SK-N-SH (cell line): ENCODE results near the gene MBD6. TPM values are rescaled to one million over a fixed set of nuclear protein-coding genes. Genes with fewer than 3 reads are reported as not detected.

ENCODE experiments used
- CTCF ChIA-PET: fragments of 300-600, 350-600 bp; formaldehyde crosslinking; extraction: SDS; loops from one replicate; lab custom pipeline; 2021; lab: Yijun Ruan, JAX
- POLR2A ChIA-PET: fragments of 350-600 bp; sonication (Branson Sonifier 250); formaldehyde crosslinking; extraction: SDS; loops from one replicate; lab custom pipeline; 2020; ENCODE audit warnings: antibody characterized with exemption, inconsistent platforms; lab: Yijun Ruan, JAX
- DNase-seq: peaks from one replicate; pipeline ENCODE4 v3.0.0; 2012
- H2AFZ ChIP-seq: fragments of 200-600 bp; sonication (generic); 2 replicates; pipeline ENCODE4 v1.8.1; 2016; ENCODE audit warnings: antibody characterized with exemption, mild to moderate bottlenecking, low read depth
- H3F3A ChIP-seq: fragments of 200-600 bp; sonication (generic); replicated peaks from 2 replicates; pipeline ENCODE3; 2016; ENCODE audit warnings: antibody characterized with exemption, mild to moderate bottlenecking; ENCODE audit not compliant: insufficient read depth
- H3K27ac ChIP-seq, 2 experiments: fragments of 200-500 bp in 1 of 2; fragments of 200-600 bp in 1 of 2; sonication (Bioruptor generic) in 1 of 2; sonication (generic), shearing (Covaris generic) in 1 of 2; 2 replicates each; pipeline versions ENCODE4 v1.5.1 to v1.6.1; 2014 to 2016; ENCODE audit warnings: low read depth in 2 of 2, inconsistent platforms in 1 of 2, low read length in 1 of 2, mild to moderate bottlenecking in 1 of 2, mixed read lengths in 1 of 2
- H3K27me3 ChIP-seq: fragments of 200-600 bp; sonication (generic), shearing (Covaris generic); 2 replicates; pipeline ENCODE4 v1.6.1; 2016; ENCODE audit warnings: mixed run types; ENCODE audit not compliant: insufficient read depth
- H3K36me3 ChIP-seq, 2 experiments: fragments of 200-500 bp in 1 of 2; fragments of 200-600 bp in 1 of 2; sonication (Bioruptor generic) in 1 of 2; sonication (generic) in 1 of 2; replicated peaks in 1 of 2; 2 replicates each; pipeline versions ENCODE3 to v1.5.1; 2014 to 2016; ENCODE audit warnings: low read length in 1 of 2, mild to moderate bottlenecking in 1 of 2; ENCODE audit not compliant: insufficient read depth in 2 of 2, control insufficient read depth in 1 of 2
- H3K4me1 ChIP-seq, 2 experiments: fragments of 200-500 bp in 1 of 2; fragments of 200-600 bp in 1 of 2; sonication (Bioruptor generic) in 1 of 2; sonication (generic), shearing (Covaris generic) in 1 of 2; 2 replicates each; pipeline versions ENCODE4 v1.5.1 to v1.6.1; 2014 to 2016; ENCODE audit warnings: low read depth in 1 of 2, low read length in 1 of 2, mixed run types in 1 of 2; ENCODE audit not compliant: insufficient read depth in 2 of 2, control insufficient read depth in 1 of 2
- H3K4me2 ChIP-seq: fragments of 200-600 bp; sonication (generic), shearing (Covaris generic); 2 replicates; pipeline ENCODE4 v1.6.1; 2017; ENCODE audit warnings: mixed run types
- H3K4me3 ChIP-seq, 2 experiments: fragments of 200-500 bp in 1 of 2; fragments of 200-600 bp in 1 of 2; sonication (Bioruptor generic) in 1 of 2; sonication (generic), shearing (Covaris generic) in 1 of 2; 2 replicates each; pipeline versions ENCODE4 v1.5.1 to v1.8.1; 2014 to 2016; ENCODE audit warnings: low read depth in 2 of 2, inconsistent platforms in 1 of 2, low read length in 1 of 2, mild to moderate bottlenecking in 1 of 2, mixed read lengths in 1 of 2, moderate library complexity in 1 of 2
- H3K79me2 ChIP-seq: fragments of 200-600 bp; sonication (generic); 2 replicates; pipeline ENCODE4 v1.8.1; 2017; ENCODE audit warnings: mild to moderate bottlenecking; ENCODE audit not compliant: insufficient read depth
- H3K9ac ChIP-seq: fragments of 200-600 bp; sonication (generic); 2 replicates; pipeline ENCODE4 v1.6.1; 2017; ENCODE audit warnings: mixed run types
- H3K9me2 ChIP-seq: fragments of 200-600 bp; sonication (generic); 2 replicates; pipeline ENCODE4 v1.6.1; 2017; ENCODE audit warnings: mixed run types
- H3K9me3 ChIP-seq: fragments of 200-600 bp; sonication (generic); 2 replicates; pipeline ENCODE4 v1.6.1; 2017; ENCODE audit warnings: mixed run types, mild to moderate bottlenecking, moderate library complexity
- H4K20me1 ChIP-seq: fragments of 200-600 bp; sonication (generic); 2 replicates; pipeline ENCODE4 v1.6.1; 2017; ENCODE audit warnings: mild to moderate bottlenecking, mixed run types; ENCODE audit not compliant: insufficient read depth
- FOXJ3 ChIP-seq: sonication (generic); formaldehyde crosslinking; IDR thresholded peaks from 2 replicates; pipeline ENCODE4 v1.5.1; 2020; ENCODE audit warnings: mild to moderate bottlenecking, missing genetic modification reagents
- MXI1 ChIP-seq: IDR thresholded peaks from 2 replicates; pipeline ENCODE4 v1.6.1; 2012; ENCODE audit warnings: mild to moderate bottlenecking, low read depth, low read length, improper control_type of control experiment
- POLR2AphosphoS5 ChIP-seq: IDR thresholded peaks from 2 replicates; pipeline ENCODE4 v1.6.1; 2012; ENCODE audit warnings: low read depth, low read length
- TEAD4 ChIP-seq: IDR thresholded peaks from 2 replicates; pipeline ENCODE4 v1.4.0; 2012; ENCODE audit warnings: mild to moderate bottlenecking, borderline replicate concordance; ENCODE audit not compliant: insufficient read depth
- USF1 ChIP-seq: IDR thresholded peaks from 2 replicates; pipeline ENCODE4 v1.4.0; 2012; ENCODE audit warnings: low read depth, borderline replicate concordance
- YY1 ChIP-seq: IDR thresholded peaks from 2 replicates; pipeline ENCODE4 v1.4.0; 2012; ENCODE audit warnings: low read depth, mild to moderate bottlenecking
- WGBS: methylation state at CpG from one replicate; pipeline ENCODE4 v1.1.6; 2017; ENCODE audit warnings: low lambda C conversion rate; 5-methylcytosine and 5-hydroxymethylcytosine counted together
- polyA plus RNA-seq, 3 experiments: library from polyadenylated mRNA; depleted of rRNA; stranded (reverse); fragments of >200 nt; gene quantifications; 2 replicates each; pipeline ENCODE4 v1.2.3, GENCODE V29; 2012
- TF ChIP-seq, protein P1 (sequence below): IDR thresholded peaks from 2 replicates; pipeline ENCODE4 v1.4.0; 2012; ENCODE audit warnings: low read depth, borderline replicate concordance

The MBD6 gene
- polyA plus RNA-seq, 1 of the 3 experiments (the other 2 are of a cell fraction): 8.6 TPM

GRCh38 chr12:57487597-57488401 is 34.8 kb upstream of the MBD6 start, which contains the start of gene MARS1 (continued):
- TF ChIP-seq USF1: no peak
- TF ChIP-seq YY1: peak; percentile 76; the same call in 1 of the 2 replicates
- peak; percentile 83 for TF ChIP-seq POLR2AphosphoS5

DNA sequence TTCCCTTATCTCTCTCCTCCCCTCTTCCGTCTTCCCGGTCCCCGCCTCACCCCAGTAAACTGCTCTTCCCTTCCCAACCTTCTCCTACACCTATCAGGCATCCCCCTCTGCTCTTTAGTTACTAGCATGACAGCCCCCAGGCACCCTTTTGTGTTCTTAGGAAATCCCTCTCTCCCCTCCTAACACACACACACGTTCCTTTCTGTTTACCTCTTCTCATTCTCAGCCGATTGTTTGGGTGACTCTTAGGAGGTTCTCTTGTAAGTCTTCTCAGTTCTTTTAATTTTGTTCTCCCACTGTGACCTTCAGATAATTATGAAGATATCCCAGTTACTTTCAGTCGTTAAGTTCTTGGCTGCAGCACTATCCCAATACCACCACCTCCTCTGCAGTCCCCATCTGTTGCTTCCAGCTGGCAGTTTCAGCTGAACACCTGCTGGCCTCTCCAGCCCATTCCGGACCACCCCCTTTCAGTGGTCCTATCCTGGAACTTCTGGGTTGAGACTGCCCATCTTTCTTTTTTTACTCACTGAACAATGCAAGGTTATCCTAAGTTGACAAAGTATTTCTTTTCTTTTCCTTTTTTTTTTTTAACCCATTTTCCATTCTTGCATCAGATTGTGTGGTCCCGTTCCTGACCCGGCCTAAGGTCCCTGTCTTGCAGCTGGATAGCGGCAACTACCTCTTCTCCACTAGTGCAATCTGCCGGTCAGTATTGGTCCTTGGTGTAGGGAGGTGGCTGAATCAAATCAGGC is 34.0 kb upstream of the MBD6 start:
- CTCF ChIA-PET: interaction anchor here (1.6 to 6.1 kb wide), 3 partner anchors 14 to 30 kb away, joined by 5 to 28 read pairs (median 7); partner anchors contain the start of gene GLI1

More for the DNA sequence above, 34.0 kb upstream of the MBD6 start:
- Histone ChIP-seq H3K27me3 (no peaks in the 10 kb centered on the region), H4K20me1 (0 out of 2 replicates have a peak, but pooled peaks cover 4% of the 10 kb centered on the region), H3K9ac (peak overlapping the region; percentile 94), H3K4me2 (peak overlapping the region; percentile 90), H3K4me1 (peaks cover 6 to 9% of the 10 kb centered on the region in 2 experiments; a peak in 3 of 4 replicates), H3K9me2 (no peaks in the 10 kb centered on the region), H3K27ac (peak overlapping the region; percentile 73 to 74), H3K36me3 (peaks cover 33 to 45% of the 10 kb centered on the region in 2 experiments), H3K79me2 (peaks cover 40% of the 10 kb centered on the region), H3K4me3 (peak overlapping the region; percentile 77 to 100), H3K9me3 (no peaks in the 10 kb centered on the region), H2AFZ (peak overlapping the region; percentile 49; the same call in 1 of the 2 replicates), H3F3A (peaks cover 10% of the 10 kb centered on the region)
- 6% methylated on average over 11 of the region's 11 CpGs for WGBS
- POLR2A ChIA-PET: interaction anchor here (0.6 to 2.1 kb wide), 8 partner anchors 9 to 1529 kb away, joined by 3 to 7 read pairs (median 4); partner anchors contain the start of genes DDIT3 and LRP1
- DNase-seq: peak; percentile 58
- no peak for TF ChIP-seq MXI1
- TF ChIP-seq, protein P1, sequence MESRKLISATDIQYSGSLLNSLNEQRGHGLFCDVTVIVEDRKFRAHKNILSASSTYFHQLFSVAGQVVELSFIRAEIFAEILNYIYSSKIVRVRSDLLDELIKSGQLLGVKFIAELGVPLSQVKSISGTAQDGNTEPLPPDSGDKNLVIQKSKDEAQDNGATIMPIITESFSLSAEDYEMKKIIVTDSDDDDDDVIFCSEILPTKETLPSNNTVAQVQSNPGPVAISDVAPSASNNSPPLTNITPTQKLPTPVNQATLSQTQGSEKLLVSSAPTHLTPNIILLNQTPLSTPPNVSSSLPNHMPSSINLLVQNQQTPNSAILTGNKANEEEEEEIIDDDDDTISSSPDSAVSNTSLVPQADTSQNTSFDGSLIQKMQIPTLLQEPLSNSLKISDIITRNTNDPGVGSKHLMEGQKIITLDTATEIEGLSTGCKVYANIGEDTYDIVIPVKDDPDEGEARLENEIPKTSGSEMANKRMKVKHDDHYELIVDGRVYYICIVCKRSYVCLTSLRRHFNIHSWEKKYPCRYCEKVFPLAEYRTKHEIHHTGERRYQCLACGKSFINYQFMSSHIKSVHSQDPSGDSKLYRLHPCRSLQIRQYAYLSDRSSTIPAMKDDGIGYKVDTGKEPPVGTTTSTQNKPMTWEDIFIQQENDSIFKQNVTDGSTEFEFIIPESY: no peak
- peak; percentile 29; the same call in 1 of the 2 replicates for TF ChIP-seq FOXJ3 (CRISPR knock-in tag)
- no peak for TF ChIP-seq TEAD4
